HEK293 (cell line): Measurements from ENCODE around the gene MPZL1.
A peak's percentile ranks its signal among the peaks of the same experiment; 100 is the strongest.

Experiments
- CTCF ChIA-PET: fragments of 350-600 bp; formaldehyde crosslinking; extraction: SDS; loops from one replicate; lab custom pipeline; 2021; ENCODE audit warnings: antibody characterized with exemption; lab: Yijun Ruan, JAX
- POLR2A ChIA-PET: fragments of 300-600 bp; formaldehyde crosslinking; extraction: SDS; loops from one replicate; lab custom pipeline; 2020; ENCODE audit warnings: antibody characterized with exemption, inconsistent platforms; lab: Yijun Ruan, JAX
- H3K27ac ChIP-seq: fragments of 200-500 bp; sonication (Bioruptor generic); 2 replicates; pipeline ENCODE4 v1.5.1; 2014; ENCODE audit warnings: low read depth, low read length, control low read depth, inconsistent platforms; ENCODE audit errors: extremely low read depth
- H3K36me3 ChIP-seq, 2 experiments: fragments of 200-500 bp in 1 of 2; sonication (Bioruptor generic) in 1 of 2; 1 replicate in 1 of 2; 2 replicates in 1 of 2; pipeline ENCODE4 v1.5.1; 2014 to 2017; ENCODE audit warnings: inconsistent platforms in 2 of 2, low read length in 2 of 2; ENCODE audit not compliant: control insufficient read depth in 2 of 2, insufficient read depth in 1 of 2
- H3K4me1 ChIP-seq: fragments of 200-500 bp; sonication (Bioruptor generic); 2 replicates; pipeline ENCODE4 v1.5.1; 2014; ENCODE audit warnings: mild to moderate bottlenecking, low read length, inconsistent platforms; ENCODE audit not compliant: control insufficient read depth, insufficient read depth
- H3K4me3 ChIP-seq: 2 replicates; pipeline ENCODE4 v1.5.1; 2011; ENCODE audit warnings: low read depth, mild to moderate bottlenecking, control low read depth, low read length, moderate library complexity
- H3K9me3 ChIP-seq: fragments of 200-500 bp; sonication (Bioruptor generic); 2 replicates; pipeline ENCODE4 v1.5.1; 2014; ENCODE audit warnings: low read depth, low read length, inconsistent platforms; ENCODE audit not compliant: control insufficient read depth, insufficient read depth
- IKZF3 ChIP-seq: fragments of 450-650 bp; IDR thresholded peaks from 2 replicates; pipeline ENCODE4 v1.5.0; 2018; ENCODE audit warnings: missing biosample characterization, mild to moderate bottlenecking, missing genetic modification characterization, moderate library complexity
- KLF7 ChIP-seq: fragments of 450-650 bp; formaldehyde crosslinking; IDR thresholded peaks from 2 replicates; pipeline ENCODE4 v1.5.1; 2016; ENCODE audit warnings: missing biosample characterization, missing genetic modification characterization, borderline replicate concordance
- MEIS1 ChIP-seq: sonication (generic); formaldehyde crosslinking; IDR thresholded peaks from 2 replicates; pipeline ENCODE4 v1.8.1; 2022; ENCODE audit warnings: missing genetic modification reagents, mild to moderate bottlenecking, borderline replicate concordance
- OSR2 ChIP-seq: fragments of 450-650 bp; formaldehyde crosslinking; IDR thresholded peaks from 2 replicates; pipeline ENCODE4 v1.5.1; 2016; ENCODE audit warnings: missing biosample characterization, missing genetic modification characterization
- SETDB1 ChIP-seq: IDR thresholded peaks from one replicate; pipeline ENCODE4 v1.6.1; 2017; ENCODE audit warnings: mild to moderate bottlenecking, low read length, moderate library complexity, mixed read lengths; ENCODE audit not compliant: insufficient read length
- SP3 ChIP-seq: fragments of 450-650 bp; formaldehyde crosslinking; IDR thresholded peaks from 2 replicates; pipeline ENCODE4 v1.5.1; 2016; ENCODE audit warnings: missing biosample characterization, missing genetic modification characterization
- SP7 ChIP-seq: fragments of 450-650 bp; formaldehyde crosslinking; IDR thresholded peaks from 2 replicates; pipeline ENCODE4 v1.5.1; 2016; ENCODE audit warnings: missing biosample characterization, missing genetic modification characterization
- ZBTB8A ChIP-seq: fragments of 450-650 bp; formaldehyde crosslinking; IDR thresholded peaks from 2 replicates; pipeline ENCODE4 v1.5.1; 2016; ENCODE audit warnings: missing biosample characterization, missing genetic modification characterization
- ZEB2 ChIP-seq: fragments of 450-650 bp; formaldehyde crosslinking; IDR thresholded peaks from 2 replicates; pipeline ENCODE4 v1.5.1; 2016; ENCODE audit warnings: missing biosample characterization, missing genetic modification characterization
- ZNF112 ChIP-seq: fragments of 450-650 bp; formaldehyde crosslinking; IDR thresholded peaks from 2 replicates; pipeline ENCODE4 v1.5.0; 2017; ENCODE audit warnings: missing biosample characterization, missing genetic modification characterization
- ZNF18 ChIP-seq: fragments of 450-650 bp; formaldehyde crosslinking; IDR thresholded peaks from 2 replicates; pipeline ENCODE4 v1.5.1; 2016; ENCODE audit warnings: missing biosample characterization, missing genetic modification characterization
- ZNF223 ChIP-seq: fragments of 450-650 bp; formaldehyde crosslinking; IDR thresholded peaks from 2 replicates; pipeline ENCODE4 v1.5.1; 2016; ENCODE audit warnings: missing biosample characterization, missing genetic modification characterization
- ZNF24 ChIP-seq: fragments of 450-650 bp; formaldehyde crosslinking; IDR thresholded peaks from 2 replicates; pipeline ENCODE4 v1.5.1; 2016; ENCODE audit warnings: missing biosample characterization, missing genetic modification characterization
- ZNF302 ChIP-seq: fragments of 450-650 bp; formaldehyde crosslinking; IDR thresholded peaks from 2 replicates; pipeline ENCODE4 v1.5.1; 2016; ENCODE audit warnings: missing biosample characterization, missing genetic modification characterization, low read depth
- ZNF366 ChIP-seq: fragments of 450-650 bp; formaldehyde crosslinking; conservative IDR thresholded peaks from 2 replicates; pipeline ENCODE4 v1.5.1; 2016; ENCODE audit warnings: missing biosample characterization, missing genetic modification characterization
- ZNF426 ChIP-seq: fragments of 450-650 bp; formaldehyde crosslinking; IDR thresholded peaks from 2 replicates; pipeline ENCODE4 v1.5.1; 2017; ENCODE audit warnings: missing biosample characterization, missing genetic modification characterization, mild to moderate bottlenecking, inconsistent platforms, moderate library complexity
- ZNF48 ChIP-seq: fragments of 450-650 bp; formaldehyde crosslinking; IDR thresholded peaks from 2 replicates; pipeline ENCODE4 v1.5.1; 2016; ENCODE audit warnings: missing biosample characterization, missing genetic modification characterization
- ZNF501 ChIP-seq: fragments of 450-650 bp; formaldehyde crosslinking; IDR thresholded peaks from 2 replicates; pipeline ENCODE4 v1.5.1; 2016; ENCODE audit warnings: missing biosample characterization, missing genetic modification characterization
- ZNF510 ChIP-seq: fragments of 450-650 bp; formaldehyde crosslinking; IDR thresholded peaks from 2 replicates; pipeline ENCODE4 v1.5.1; 2018; ENCODE audit warnings: mild to moderate bottlenecking, missing genetic modification characterization, missing biosample characterization; ENCODE audit not compliant: insufficient replicate concordance
- ZNF544 ChIP-seq: fragments of 450-650 bp; formaldehyde crosslinking; IDR thresholded peaks from 2 replicates; pipeline ENCODE4 v1.5.0; 2017; ENCODE audit warnings: missing biosample characterization, missing genetic modification characterization
- ZNF561 ChIP-seq: fragments of 450-650 bp; IDR thresholded peaks from 2 replicates; pipeline ENCODE4 v1.5.1; 2018; ENCODE audit warnings: missing biosample characterization, missing genetic modification characterization, borderline replicate concordance
- ZNF600 ChIP-seq: fragments of 450-650 bp; formaldehyde crosslinking; IDR thresholded peaks from 2 replicates; pipeline ENCODE4 v1.5.1; 2016; ENCODE audit warnings: missing biosample characterization, missing genetic modification characterization
- ZNF610 ChIP-seq: fragments of 450-650 bp; formaldehyde crosslinking; IDR thresholded peaks from 2 replicates; pipeline ENCODE4 v1.5.1; 2016; ENCODE audit warnings: missing biosample characterization, missing genetic modification characterization, borderline replicate concordance
- ZNF629 ChIP-seq: fragments of 450-650 bp; formaldehyde crosslinking; IDR thresholded peaks from 2 replicates; pipeline ENCODE4 v1.5.1; 2017; ENCODE audit warnings: missing biosample characterization, missing genetic modification characterization
- ZNF76 ChIP-seq: fragments of 450-650 bp; formaldehyde crosslinking; IDR thresholded peaks from 2 replicates; pipeline ENCODE4; 2016; ENCODE audit warnings: low read depth, missing biosample characterization, missing genetic modification characterization, borderline replicate concordance
- ZSCAN30 ChIP-seq: fragments of 450-650 bp; IDR thresholded peaks from 2 replicates; pipeline ENCODE4 v1.5.1; 2018; ENCODE audit warnings: missing biosample characterization, mild to moderate bottlenecking, missing genetic modification characterization, moderate library complexity
- TF ChIP-seq, protein P1 (sequence below): fragments of 450-650 bp; formaldehyde crosslinking; IDR thresholded peaks from 2 replicates; pipeline ENCODE4 v1.5.1; 2017; ENCODE audit warnings: missing biosample characterization, missing genetic modification characterization
- TF ChIP-seq, protein P2 (sequence below): fragments of 450-650 bp; formaldehyde crosslinking; IDR thresholded peaks from 2 replicates; pipeline ENCODE4 v1.5.1; 2016; ENCODE audit warnings: missing biosample characterization, missing genetic modification characterization
- TF ChIP-seq, protein P3 (sequence below): fragments of 450-650 bp; formaldehyde crosslinking; IDR thresholded peaks from 2 replicates; pipeline ENCODE4 v1.5.1; 2016; ENCODE audit warnings: missing biosample characterization, missing genetic modification characterization

MPZL1 gene

DNA sequence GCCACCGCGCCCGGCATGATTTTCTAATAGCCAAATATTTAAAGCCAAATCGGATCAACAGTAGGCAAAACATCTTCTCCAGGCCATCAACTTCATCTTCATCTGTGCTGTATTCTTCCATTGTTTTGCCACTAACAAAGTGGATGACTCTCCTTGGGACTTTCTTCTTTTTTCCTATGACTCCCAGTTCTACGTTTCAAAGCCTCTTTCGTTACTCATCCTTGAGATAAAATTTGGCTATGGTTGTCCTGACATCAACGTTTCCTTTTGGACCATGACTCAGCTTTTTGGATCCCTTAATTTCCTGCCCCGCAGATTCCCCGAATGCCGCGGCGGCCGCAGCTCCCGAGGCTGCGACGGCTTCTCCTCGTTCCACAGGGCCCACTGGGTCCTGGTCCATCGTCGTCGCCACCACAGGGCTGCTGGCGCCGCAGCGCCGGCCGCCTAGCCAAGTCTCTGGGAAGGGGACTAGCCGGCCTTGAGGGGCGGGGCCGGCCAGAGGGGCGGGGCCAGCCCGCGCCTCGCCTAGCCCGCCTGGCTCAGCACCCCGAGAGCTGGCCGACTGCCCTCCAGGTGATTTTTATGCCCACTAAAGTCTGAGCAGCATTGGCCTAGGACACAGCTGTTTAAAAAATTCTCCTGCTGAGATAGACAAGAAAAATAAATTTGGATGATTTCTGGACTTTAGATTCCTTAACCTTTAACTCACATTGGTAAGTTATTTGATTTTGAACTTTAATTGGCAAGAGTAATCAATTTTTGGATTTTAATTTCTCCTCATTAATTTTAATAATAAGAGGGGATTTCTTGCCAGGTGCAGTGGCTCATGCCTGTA is 98.3 kb downstream of the MPZL1 start:
- Histone ChIP-seq H3K36me3 (no peaks in the 10 kb centered on the region), H3K4me1 (no peaks in the 10 kb centered on the region), H3K4me3 (0 out of 2 replicates have a peak overlapping the region, but pooled peaks have one; percentile 15), H3K27ac (no peak overlapping the region; the same call in 1 of the 2 replicates), H3K9me3 (no peaks in the 10 kb centered on the region)
- POLR2A ChIA-PET = interaction anchor here (0.6 to 1.7 kb wide), 3 partner anchors 79 to 266 kb away, joined by 3 to 7 read pairs (median 3); partner anchors contain the start of genes CREG1 and DCAF6
- CTCF ChIA-PET = interaction anchor here (0.6 kb wide), 1 partner anchor 17 kb away, joined by 4 read pairs; no protein-coding TSS in a partner anchor
- TF ChIP-seq ZNF561 (tag by site-specific recombination) (peak; percentile 31; the same call in 1 of the 2 replicates), ZNF18 (tag by site-specific recombination) (no peak), ZNF510 (tag by site-specific recombination) (no peak), ZNF366 (tag by site-specific recombination) (peak; percentile 62), ZNF112 (tag by site-specific recombination) (no peak), ZNF48 (no peak), MEIS1 (CRISPR knock-in tag) (no peak), ZBTB8A (tag by site-specific recombination) (peak; percentile 54; the same call in 1 of the 2 replicates), ZNF629 (tag by site-specific recombination) (peak; percentile 65; the same call in 1 of the 2 replicates), KLF7 (tag by site-specific recombination) (no peak; the same call in 1 of the 2 replicates), ZNF600 (tag by site-specific recombination) (peak; percentile 80), ZSCAN30 (tag by site-specific recombination) (peak; percentile 93), ZNF544 (tag by site-specific recombination) (no peak), SP3 (tag by site-specific recombination) (peak; percentile 50; the same call in 1 of the 2 replicates), ZNF223 (tag by site-specific recombination) (no peak), ZNF610 (tag by site-specific recombination) (no peak), ZEB2 (tag by site-specific recombination) (peak; percentile 50; the same call in 1 of the 2 replicates), ZNF501 (0 out of 2 replicates have a peak, but pooled peaks have one; percentile 53), SETDB1 (no peak), ZNF302 (tag by site-specific recombination) (no peak), ZNF426 (tag by site-specific recombination) (no peak), OSR2 (tag by site-specific recombination) (peak; percentile 43), ZNF24 (tag by site-specific recombination) (0 out of 2 replicates have a peak, but pooled peaks have one; percentile 39), ZNF76 (tag by site-specific recombination) (peak; percentile 52; the same call in 1 of the 2 replicates), IKZF3 (tag by site-specific recombination) (peak; percentile 74), SP7 (peak; percentile 46; the same call in 1 of the 2 replicates)
- TF ChIP-seq, protein P1, sequence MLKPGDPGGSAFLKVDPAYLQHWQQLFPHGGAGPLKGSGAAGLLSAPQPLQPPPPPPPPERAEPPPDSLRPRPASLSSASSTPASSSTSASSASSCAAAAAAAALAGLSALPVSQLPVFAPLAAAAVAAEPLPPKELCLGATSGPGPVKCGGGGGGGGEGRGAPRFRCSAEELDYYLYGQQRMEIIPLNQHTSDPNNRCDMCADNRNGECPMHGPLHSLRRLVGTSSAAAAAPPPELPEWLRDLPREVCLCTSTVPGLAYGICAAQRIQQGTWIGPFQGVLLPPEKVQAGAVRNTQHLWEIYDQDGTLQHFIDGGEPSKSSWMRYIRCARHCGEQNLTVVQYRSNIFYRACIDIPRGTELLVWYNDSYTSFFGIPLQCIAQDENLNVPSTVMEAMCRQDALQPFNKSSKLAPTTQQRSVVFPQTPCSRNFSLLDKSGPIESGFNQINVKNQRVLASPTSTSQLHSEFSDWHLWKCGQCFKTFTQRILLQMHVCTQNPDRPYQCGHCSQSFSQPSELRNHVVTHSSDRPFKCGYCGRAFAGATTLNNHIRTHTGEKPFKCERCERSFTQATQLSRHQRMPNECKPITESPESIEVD = no peak
- TF ChIP-seq, protein P2, sequence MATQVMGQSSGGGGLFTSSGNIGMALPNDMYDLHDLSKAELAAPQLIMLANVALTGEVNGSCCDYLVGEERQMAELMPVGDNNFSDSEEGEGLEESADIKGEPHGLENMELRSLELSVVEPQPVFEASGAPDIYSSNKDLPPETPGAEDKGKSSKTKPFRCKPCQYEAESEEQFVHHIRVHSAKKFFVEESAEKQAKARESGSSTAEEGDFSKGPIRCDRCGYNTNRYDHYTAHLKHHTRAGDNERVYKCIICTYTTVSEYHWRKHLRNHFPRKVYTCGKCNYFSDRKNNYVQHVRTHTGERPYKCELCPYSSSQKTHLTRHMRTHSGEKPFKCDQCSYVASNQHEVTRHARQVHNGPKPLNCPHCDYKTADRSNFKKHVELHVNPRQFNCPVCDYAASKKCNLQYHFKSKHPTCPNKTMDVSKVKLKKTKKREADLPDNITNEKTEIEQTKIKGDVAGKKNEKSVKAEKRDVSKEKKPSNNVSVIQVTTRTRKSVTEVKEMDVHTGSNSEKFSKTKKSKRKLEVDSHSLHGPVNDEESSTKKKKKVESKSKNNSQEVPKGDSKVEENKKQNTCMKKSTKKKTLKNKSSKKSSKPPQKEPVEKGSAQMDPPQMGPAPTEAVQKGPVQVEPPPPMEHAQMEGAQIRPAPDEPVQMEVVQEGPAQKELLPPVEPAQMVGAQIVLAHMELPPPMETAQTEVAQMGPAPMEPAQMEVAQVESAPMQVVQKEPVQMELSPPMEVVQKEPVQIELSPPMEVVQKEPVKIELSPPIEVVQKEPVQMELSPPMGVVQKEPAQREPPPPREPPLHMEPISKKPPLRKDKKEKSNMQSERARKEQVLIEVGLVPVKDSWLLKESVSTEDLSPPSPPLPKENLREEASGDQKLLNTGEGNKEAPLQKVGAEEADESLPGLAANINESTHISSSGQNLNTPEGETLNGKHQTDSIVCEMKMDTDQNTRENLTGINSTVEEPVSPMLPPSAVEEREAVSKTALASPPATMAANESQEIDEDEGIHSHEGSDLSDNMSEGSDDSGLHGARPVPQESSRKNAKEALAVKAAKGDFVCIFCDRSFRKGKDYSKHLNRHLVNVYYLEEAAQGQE (tag by site-specific recombination) = 0 out of 2 replicates have a peak, but pooled peaks have one; percentile 14
- TF ChIP-seq, protein P3, sequence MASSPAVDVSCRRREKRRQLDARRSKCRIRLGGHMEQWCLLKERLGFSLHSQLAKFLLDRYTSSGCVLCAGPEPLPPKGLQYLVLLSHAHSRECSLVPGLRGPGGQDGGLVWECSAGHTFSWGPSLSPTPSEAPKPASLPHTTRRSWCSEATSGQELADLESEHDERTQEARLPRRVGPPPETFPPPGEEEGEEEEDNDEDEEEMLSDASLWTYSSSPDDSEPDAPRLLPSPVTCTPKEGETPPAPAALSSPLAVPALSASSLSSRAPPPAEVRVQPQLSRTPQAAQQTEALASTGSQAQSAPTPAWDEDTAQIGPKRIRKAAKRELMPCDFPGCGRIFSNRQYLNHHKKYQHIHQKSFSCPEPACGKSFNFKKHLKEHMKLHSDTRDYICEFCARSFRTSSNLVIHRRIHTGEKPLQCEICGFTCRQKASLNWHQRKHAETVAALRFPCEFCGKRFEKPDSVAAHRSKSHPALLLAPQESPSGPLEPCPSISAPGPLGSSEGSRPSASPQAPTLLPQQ (tag by site-specific recombination) = peak; percentile 96
